Body of pancreas (tissue), 4 donors: ENCODE results near the gene SNX18. TPM values are rescaled to one million over a fixed set of nuclear protein-coding genes. Genes with fewer than 3 reads are reported as not detected.

Experiments used
- ATAC-seq: fragments of 150-250 bp; one replicate; pipeline ENCODE4 v1.9.1; 2016
- DNase-seq, 4 donors: peaks; one replicate each; pipeline ENCODE4 v3.0.0-alpha.2; 2019
- H3K27ac ChIP-seq, 4 donors: fragments of 200-600 bp; sonication (generic); 1 replicate in 3 of 4; 2 replicates in 1 of 4; pipeline versions ENCODE4 v1.5.1 to v1.6.1; 2016 to 2019; ENCODE audit warnings: mild to moderate bottlenecking in 1 of 4, mixed read lengths in 1 of 4, moderate library complexity in 1 of 4
- H3K27me3 ChIP-seq, 2 donors: fragments of 200-600 bp; sonication (generic); one replicate each; pipeline ENCODE4 v1.6.0; 2016; ENCODE audit warnings: mild to moderate bottlenecking in 1 of 2
- H3K36me3 ChIP-seq, 2 donors: fragments of 200-600 bp; sonication (generic); replicated peaks in 1 of 2; 2 replicates each; pipeline ENCODE4 v1.5.1; 2016; ENCODE audit warnings: low read depth in 2 of 2; ENCODE audit not compliant: insufficient read depth in 1 of 2
- H3K4me1 ChIP-seq: fragments of 200-600 bp; sonication (generic); one replicate; pipeline ENCODE4 v1.6.0; 2016
- H3K4me3 ChIP-seq, 2 donors: fragments of 200-600 bp; sonication (generic); 1 replicate in 1 of 2; 2 replicates in 1 of 2; pipeline ENCODE4 v1.5.1; 2016 to 2019
- H3K9me3 ChIP-seq, 3 donors: fragments of 200-600 bp; sonication (generic); 1 replicate in 2 of 3; 2 replicates in 1 of 3; pipeline ENCODE4 v1.5.1; 2016
- POLR2A ChIP-seq, 3 donors: fragments of 450-650 bp; IDR thresholded peaks; one replicate each; pipeline ENCODE4 v1.6.1; 2016; ENCODE audit warnings: antibody characterized with exemption in 3 of 3, mild to moderate bottlenecking in 2 of 3
- WGBS, 2 donors: methylation state at CpG; one replicate each; pipeline ENCODE4 v1.1.5; 2017; 5-methylcytosine and 5-hydroxymethylcytosine counted together
- intact Hi-C: fragments of 100-400 bp; cut with DNase I; formaldehyde crosslinking; loops from one replicate; pipeline ENCODE4 v1.15.1; 2023
- total RNA-seq, 2 donors: library from RNA; depleted of rRNA; stranded (reverse); fragments of >200 nt; gene quantifications; one replicate each; pipeline ENCODE4 v1.1.0, GENCODE V29; 2016
- TF ChIP-seq, protein P1 (sequence below), 7 experiments: fragments of 450-650 bp in 4 of 7; fragments of 200-600 bp in 3 of 7; sonication (generic) in 3 of 7; IDR thresholded peaks; one replicate each; pipeline ENCODE4 v1.5.1; 2016 to 2019; ENCODE audit warnings: antibody characterized with exemption in 7 of 7

The SNX18 gene
- total RNA-seq, 2 donors from 2014 or later = 22.4 to 24.4 TPM

DNA sequence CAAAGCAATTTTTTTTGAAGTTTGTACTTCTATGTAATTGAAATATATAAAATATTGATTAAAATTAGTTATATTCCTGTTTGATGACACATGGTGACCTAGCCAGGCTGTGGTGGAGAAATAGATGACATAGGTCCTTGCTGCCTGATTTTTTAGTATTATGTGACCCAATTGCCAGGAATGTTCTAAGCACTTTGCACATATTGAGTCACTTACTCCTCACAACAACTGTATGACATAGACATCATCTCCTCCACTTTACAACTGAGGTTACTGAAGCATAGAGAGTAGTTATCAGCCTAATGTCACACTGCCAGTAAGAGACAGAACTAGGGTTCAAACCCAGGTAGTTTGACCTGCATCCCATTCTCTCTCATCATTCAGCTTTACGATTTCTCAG is 26.2 kb upstream of the SNX18 start:
- H3K4me1 ChIP-seq = no peaks in the 10 kb centered on the region
- DNase-seq (no peak), ATAC-seq (no peak)
- H3K27me3 ChIP-seq = no peaks in the 10 kb centered on the region
- intact Hi-C loops = no loop called here
- no peaks in the 10 kb centered on the region for H3K9me3 ChIP-seq
- H3K27ac ChIP-seq = no peak overlapping the region
- 73 to 80% methylated on average over 1 of the region's 1 CpG for WGBS, 2 donors
- TF ChIP-seq, protein P1, sequence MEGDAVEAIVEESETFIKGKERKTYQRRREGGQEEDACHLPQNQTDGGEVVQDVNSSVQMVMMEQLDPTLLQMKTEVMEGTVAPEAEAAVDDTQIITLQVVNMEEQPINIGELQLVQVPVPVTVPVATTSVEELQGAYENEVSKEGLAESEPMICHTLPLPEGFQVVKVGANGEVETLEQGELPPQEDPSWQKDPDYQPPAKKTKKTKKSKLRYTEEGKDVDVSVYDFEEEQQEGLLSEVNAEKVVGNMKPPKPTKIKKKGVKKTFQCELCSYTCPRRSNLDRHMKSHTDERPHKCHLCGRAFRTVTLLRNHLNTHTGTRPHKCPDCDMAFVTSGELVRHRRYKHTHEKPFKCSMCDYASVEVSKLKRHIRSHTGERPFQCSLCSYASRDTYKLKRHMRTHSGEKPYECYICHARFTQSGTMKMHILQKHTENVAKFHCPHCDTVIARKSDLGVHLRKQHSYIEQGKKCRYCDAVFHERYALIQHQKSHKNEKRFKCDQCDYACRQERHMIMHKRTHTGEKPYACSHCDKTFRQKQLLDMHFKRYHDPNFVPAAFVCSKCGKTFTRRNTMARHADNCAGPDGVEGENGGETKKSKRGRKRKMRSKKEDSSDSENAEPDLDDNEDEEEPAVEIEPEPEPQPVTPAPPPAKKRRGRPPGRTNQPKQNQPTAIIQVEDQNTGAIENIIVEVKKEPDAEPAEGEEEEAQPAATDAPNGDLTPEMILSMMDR (IDR thresholded peaks at IDR 0.05) = no peak
- no peak for TF ChIP-seq POLR2A (IDR thresholded peaks at IDR 0.05)
- H3K36me3 ChIP-seq = no peaks in the 10 kb centered on the region
- H3K4me3 ChIP-seq = no peak overlapping the region

DNA sequence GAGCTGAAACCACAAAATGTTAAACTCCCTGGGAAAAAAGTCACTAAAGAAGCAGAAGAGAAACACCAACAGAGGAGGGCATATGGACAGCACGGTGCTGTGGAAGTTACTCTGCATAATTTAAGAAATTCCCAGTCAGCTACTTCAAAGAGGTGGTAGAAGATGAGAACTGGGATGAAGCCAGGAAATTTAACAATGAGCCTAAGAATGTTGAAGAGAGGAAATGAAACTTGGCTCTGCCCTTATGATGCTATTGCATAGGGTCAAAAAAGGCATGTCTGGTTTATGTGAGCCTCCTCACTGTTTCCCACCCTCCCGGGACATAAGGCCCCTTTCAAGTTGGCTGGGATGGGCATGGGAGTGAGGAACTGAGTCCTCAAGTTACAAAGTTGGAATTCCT is 25.4 kb upstream of the SNX18 start:
- H3K4me1 ChIP-seq = no peaks in the 10 kb centered on the region
- no peak for TF ChIP-seq POLR2A (IDR thresholded peaks at IDR 0.05)
- TF ChIP-seq, protein P1 (IDR thresholded peaks at IDR 0.05) = no peak
- no peaks in the 10 kb centered on the region for H3K27me3 ChIP-seq
- WGBS, 2 donors = 45 to 72% methylated on average over 2 of the region's 2 CpGs
- no peak overlapping the region for H3K4me3 ChIP-seq
- no peak for ATAC-seq
- H3K9me3 ChIP-seq = no peaks in the 10 kb centered on the region
- DNase-seq = no peak
- H3K36me3 ChIP-seq = no peaks in the 10 kb centered on the region
- H3K27ac ChIP-seq = no peak overlapping the region
- intact Hi-C loops = no loop called here

DNA sequence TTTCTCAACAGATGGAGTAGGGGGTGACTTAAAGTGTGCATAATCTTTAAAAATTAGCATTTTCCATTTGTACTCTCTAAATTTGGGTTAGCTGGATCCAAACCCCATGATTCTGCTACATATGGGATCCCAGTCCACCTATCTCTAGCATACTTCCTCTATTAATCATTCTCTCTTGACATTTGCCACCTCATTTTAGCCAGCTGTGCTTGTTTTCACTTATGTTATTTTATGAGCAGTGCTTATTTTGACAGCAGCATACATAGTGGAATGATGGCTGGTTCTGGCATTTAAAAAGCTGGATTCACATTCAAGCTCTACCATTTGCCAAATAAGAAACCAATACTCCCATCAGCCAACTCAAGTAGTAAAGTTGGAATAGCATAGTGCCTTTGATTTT is 22.5 kb upstream of the SNX18 start:
- no peak for ATAC-seq
- intact Hi-C loops = no loop called here

DNA sequence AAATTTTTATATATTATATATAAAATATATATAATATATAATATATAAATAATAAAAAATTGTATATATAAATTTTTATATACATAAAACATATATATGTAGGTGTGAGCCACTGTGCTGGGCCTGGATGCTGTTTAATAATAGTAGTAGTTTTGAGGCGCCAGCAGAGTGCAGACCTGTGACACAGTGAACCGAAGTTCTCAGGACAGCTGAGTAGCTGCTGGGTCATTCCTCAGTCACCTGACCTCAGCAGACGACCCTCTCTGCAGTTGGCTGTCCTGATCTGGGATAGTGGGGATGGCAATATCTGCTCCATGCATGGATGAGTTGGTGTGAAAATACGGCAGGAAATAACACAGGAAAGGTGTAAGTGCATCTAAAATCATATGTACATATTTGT is 3.3 kb upstream of the SNX18 start:
- no peaks in the 10 kb centered on the region for H3K36me3 ChIP-seq
- H3K27me3 ChIP-seq = no peaks in the 10 kb centered on the region
- H3K4me3 ChIP-seq = no peak overlapping the region
- no peak for DNase-seq
- no peaks in the 10 kb centered on the region for H3K9me3 ChIP-seq
- no peak for ATAC-seq
- H3K4me1 ChIP-seq = peaks cover 15% of the 10 kb centered on the region
- 5 to 22% methylated on average over 4 of the region's 4 CpGs for WGBS, 2 donors
- H3K27ac ChIP-seq = no peak overlapping the region
- intact Hi-C loops = loop anchor here (10.0 kb wide), 1 partner anchor 641 kb away; no protein-coding TSS in a partner anchor
- TF ChIP-seq, protein P1 (IDR thresholded peaks at IDR 0.05) = no peak
- TF ChIP-seq POLR2A (IDR thresholded peaks at IDR 0.05) = no peak

More for the DNA sequence above, 22.5 kb upstream of the SNX18 start:
- Histone ChIP-seq H3K4me3 (no peak overlapping the region), H3K9me3 (no peaks in the 10 kb centered on the region), H3K27me3 (no peaks in the 10 kb centered on the region), H3K4me1 (no peaks in the 10 kb centered on the region), H3K36me3 (no peaks in the 10 kb centered on the region), H3K27ac (no peak overlapping the region)
- TF ChIP-seq, protein P1 (IDR thresholded peaks at IDR 0.05) = no peak
- no peak for TF ChIP-seq POLR2A (IDR thresholded peaks at IDR 0.05)
- no peak for DNase-seq

DNA sequence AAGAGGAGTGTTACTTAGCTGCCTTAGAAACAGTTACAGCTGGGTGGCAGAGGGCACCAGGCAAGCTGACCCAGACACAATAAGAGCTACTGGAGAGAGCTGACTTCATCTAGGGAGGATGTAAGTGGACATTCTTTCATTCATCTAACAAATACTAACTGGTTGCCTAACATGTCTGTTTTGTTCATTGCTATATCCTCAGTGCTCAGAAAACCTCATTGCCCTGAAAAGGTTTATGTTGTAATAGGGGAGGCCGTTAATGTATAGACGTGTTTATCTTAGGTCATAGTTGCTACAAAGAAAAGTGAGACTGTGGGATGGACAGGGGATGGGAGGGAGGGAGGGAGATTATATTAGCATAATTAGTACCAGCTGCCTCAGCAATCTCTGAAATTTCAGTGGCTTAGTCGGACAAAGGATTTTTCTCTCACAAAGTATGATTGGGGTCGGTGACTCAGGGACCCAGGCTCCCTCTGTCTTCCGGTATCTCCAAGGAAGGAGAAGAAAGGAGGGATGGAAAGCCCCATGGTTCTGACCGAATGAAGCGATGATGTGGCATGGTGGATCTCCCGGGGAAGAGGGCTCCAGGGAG is 2.6 kb upstream of the SNX18 start:
- Histone ChIP-seq H3K4me1 (peaks cover 19% of the 10 kb centered on the region), H3K27me3 (no peaks in the 10 kb centered on the region), H3K4me3 (no peak overlapping the region), H3K36me3 (no peaks in the 10 kb centered on the region), H3K9me3 (no peaks in the 10 kb centered on the region), H3K27ac (no peak overlapping the region)
- no peak for ATAC-seq
- DNase-seq = no peak
- WGBS, 2 donors = 64 to 74% methylated on average over 8 of the region's 8 CpGs
- intact Hi-C loops = loop anchor here (5.0 to 10.0 kb wide), 2 partner anchors 332 to 640 kb away; no protein-coding TSS in a partner anchor
- no peak for TF ChIP-seq POLR2A (IDR thresholded peaks at IDR 0.05)
- TF ChIP-seq, protein P1 (IDR thresholded peaks at IDR 0.05) = no peak
